Brain microvascular endothelial cell (primary cell): ENCODE measurements around the gene BTAF1.
A peak's percentile ranks its signal among the peaks of the same experiment; 100 is the strongest.

Experiments used
- DNase-seq: peaks from one replicate; pipeline ENCODE4 v3.0.0-alpha.2; 2020
- H3K27ac ChIP-seq: fragments of 250-450 bp; sonication (Bioruptor Pico); 2 replicates; pipeline ENCODE4 v1.5.1; 2020; ENCODE audit warnings: mild to moderate bottlenecking, moderate library complexity
- H3K27me3 ChIP-seq: fragments of 250-450 bp; sonication (Bioruptor Pico); replicated peaks from 2 replicates; pipeline ENCODE4 v1.5.1; 2020; ENCODE audit warnings: mild to moderate bottlenecking
- H3K36me3 ChIP-seq: fragments of 250-450 bp; sonication (Bioruptor Pico); replicated peaks from 2 replicates; pipeline ENCODE4 v1.5.1; 2020; ENCODE audit warnings: mild to moderate bottlenecking
- H3K4me3 ChIP-seq: 2 replicates; pipeline ENCODE4 v1.5.1; 2011; ENCODE audit warnings: low read depth, mild to moderate bottlenecking, control low read depth, low read length, moderate library complexity
- CTCF ChIP-seq: IDR thresholded peaks from 2 replicates; pipeline ENCODE4 v1.5.1; 2011; ENCODE audit warnings: low read depth, mild to moderate bottlenecking, moderate library complexity, low read length, control low read depth, inconsistent platforms; ENCODE audit errors: missing control alignments
- in situ Hi-C: cut with HindIII; loops from 2 replicates; pipeline ENCODE4 v1.10.0; 2017; ENCODE audit warnings: low sequenced_read_pairs, low pct_ligation_motif_present

Gene BTAF1

GRCh38 chr10:91932737-91933136 lies 9.2 kb downstream of the BTAF1 start:
- in situ Hi-C loops: no loop called here
- Histone ChIP-seq H3K4me3 (no peak overlapping the region), H3K27me3 (no peaks in the 10 kb centered on the region), H3K36me3 (peaks cover 18% of the 10 kb centered on the region), H3K27ac (no peak overlapping the region)
- TF ChIP-seq CTCF: no peak
- DNase-seq: no peak

- Histone ChIP-seq H3K27ac (no peak overlapping the region), H3K27me3 (no peaks in the 10 kb centered on the region), H3K36me3 (peaks cover 18% of the 10 kb centered on the region), H3K4me3 (no peak overlapping the region)
- no peak for TF ChIP-seq CTCF
- DNase-seq: no peak
- in situ Hi-C loops: no loop called here
Measured at GRCh38 chr10:91935886-91936285, 12.3 kb downstream of the BTAF1 start.

GRCh38 chr10:91939653-91940052 lies 16.1 kb downstream of the BTAF1 start:
- in situ Hi-C loops: no loop called here
- peaks cover 17% of the 10 kb centered on the region for H3K36me3 ChIP-seq
- no peak for DNase-seq
- no peaks in the 10 kb centered on the region for H3K27me3 ChIP-seq
- no peak overlapping the region for H3K27ac ChIP-seq
- TF ChIP-seq CTCF: no peak
- no peak overlapping the region for H3K4me3 ChIP-seq

- no peak for DNase-seq
- no peak overlapping the region for H3K4me3 ChIP-seq
- no peak for TF ChIP-seq CTCF
- H3K27ac ChIP-seq: no peak overlapping the region
- H3K27me3 ChIP-seq: no peaks in the 10 kb centered on the region
- in situ Hi-C loops: no loop called here
- H3K36me3 ChIP-seq: peaks cover 16% of the 10 kb centered on the region
Measured at GRCh38 chr10:91941426-91941825, 17.9 kb downstream of the BTAF1 start.

- Histone ChIP-seq H3K27ac (peak overlapping the region; percentile 3), H3K4me3 (no peak overlapping the region), H3K36me3 (peaks cover 10% of the 10 kb centered on the region), H3K27me3 (no peaks in the 10 kb centered on the region)
- no peak for TF ChIP-seq CTCF
- peak; percentile 59 for DNase-seq
- in situ Hi-C loops: no loop called here
Measured at GRCh38 chr10:91944880-91945630, 21.5 kb downstream of the BTAF1 start.
